Tibial nerve (tissue), 4 donors: ENCODE results near the gene TERT. TPM values are rescaled to one million over a fixed set of nuclear protein-coding genes. Genes with fewer than 3 reads are reported as not detected.

Source experiments
- DNase-seq, 2 donors: peaks; one replicate each; pipeline ENCODE4 v3.0.0-alpha.2; 2019; ENCODE audit warnings: low spot score in 2 of 2
- H3K27ac ChIP-seq, 4 donors: fragments of 200-600 bp; sonication (generic) in 3 of 4; one replicate each; pipeline ENCODE4 v1.5.1; 2017 to 2019; ENCODE audit warnings: mild to moderate bottlenecking in 1 of 4
- H3K27me3 ChIP-seq, 2 donors: fragments of 200-600 bp; sonication (generic) in 1 of 2; one replicate each; pipeline versions ENCODE4 v1.5.1 to v1.6.0; 2017 to 2019
- H3K36me3 ChIP-seq, 3 donors: fragments of 200-600 bp; sonication (generic); one replicate each; pipeline ENCODE4 v1.5.1; 2018 to 2019
- H3K4me1 ChIP-seq, 4 donors: fragments of 200-600 bp; sonication (generic) in 3 of 4; one replicate each; pipeline ENCODE4 v1.5.1; 2017 to 2019
- H3K4me3 ChIP-seq, 4 donors: fragments of 200-600 bp; sonication (generic) in 3 of 4; one replicate each; pipeline ENCODE4 v1.5.1; 2017 to 2019; ENCODE audit warnings: mild to moderate bottlenecking in 1 of 4, moderate library complexity in 1 of 4
- H3K9me3 ChIP-seq, 4 donors: fragments of 200-600 bp; sonication (generic) in 3 of 4; one replicate each; pipeline ENCODE4 v1.5.1; 2017 to 2019
- EP300 ChIP-seq, 2 donors: sonication (generic); formaldehyde crosslinking; IDR thresholded peaks; one replicate each; pipeline ENCODE4 v1.6.1; 2017; ENCODE audit warnings: antibody characterized with exemption in 2 of 2, mild to moderate bottlenecking in 1 of 2
- POLR2A ChIP-seq, 2 donors: fragments of 450-650 bp; IDR thresholded peaks; one replicate each; pipeline ENCODE4 v1.6.1; 2017; ENCODE audit warnings: antibody characterized with exemption in 2 of 2, mild to moderate bottlenecking in 2 of 2, moderate library complexity in 2 of 2
- whole genome bisulfite sequencing, 2 donors: methylation state at CpG; one replicate each; pipeline ENCODE4 v1.1.5; 2018; 5-methylcytosine and 5-hydroxymethylcytosine counted together
- total RNA-seq, 4 donors: library from RNA; depleted of rRNA; stranded (reverse); fragments of >200 nt; gene quantifications; one replicate each; pipeline ENCODE4 v1.1.0, GENCODE V29; 2016
- TF ChIP-seq, protein P1 (sequence below), 5 experiments: fragments of 200-600 bp in 3 of 5; fragments of 450-650 bp in 2 of 5; sonication (generic) in 3 of 5; IDR thresholded peaks; one replicate each; pipeline ENCODE4 v1.5.1; 2016 to 2019; ENCODE audit warnings: antibody characterized with exemption in 5 of 5, mild to moderate bottlenecking in 3 of 5, moderate library complexity in 2 of 5

TERT gene
- total RNA-seq, 4 donors from 2014 or later = not detected

DNA sequence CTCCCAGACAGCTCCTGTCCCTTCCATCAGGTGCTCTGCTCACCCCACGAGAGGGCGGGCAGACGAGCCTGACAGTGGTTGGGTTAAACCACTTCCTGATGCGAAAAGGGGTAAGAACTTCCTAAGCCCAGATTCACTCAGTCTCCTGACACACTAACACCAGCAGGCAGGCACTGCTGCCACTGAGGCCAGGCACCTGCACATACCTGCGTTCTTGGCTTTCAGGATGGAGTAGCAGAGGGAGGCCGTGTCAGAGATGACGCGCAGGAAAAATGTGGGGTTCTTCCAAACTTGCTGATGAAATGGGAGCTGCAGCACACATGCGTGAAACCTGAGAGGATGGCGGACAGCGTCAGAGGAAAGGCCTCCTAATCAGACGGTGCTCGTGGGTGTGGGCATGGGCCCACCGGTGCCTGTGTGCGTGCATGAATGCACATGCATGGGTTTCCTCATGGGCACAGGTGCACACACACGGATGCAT, 39.7 kb downstream of the TERT start:
- Histone ChIP-seq H3K27me3 (no peaks in the 10 kb centered on the region), H3K4me1 (no peaks in the 10 kb centered on the region), H3K27ac (no peak overlapping the region), H3K36me3 (no peaks in the 10 kb centered on the region), H3K9me3 (peaks cover 0 to 15% (median 0%) of the 10 kb centered on the region in 4 donors), H3K4me3 (no peak overlapping the region)
- 64 to 76% methylated on average over 16 of the region's 16 CpGs for WGBS, 2 donors
- TF ChIP-seq POLR2A (IDR thresholded peaks at IDR 0.05) (no peak), EP300 (IDR thresholded peaks at IDR 0.05) (no peak)
- TF ChIP-seq, protein P1, sequence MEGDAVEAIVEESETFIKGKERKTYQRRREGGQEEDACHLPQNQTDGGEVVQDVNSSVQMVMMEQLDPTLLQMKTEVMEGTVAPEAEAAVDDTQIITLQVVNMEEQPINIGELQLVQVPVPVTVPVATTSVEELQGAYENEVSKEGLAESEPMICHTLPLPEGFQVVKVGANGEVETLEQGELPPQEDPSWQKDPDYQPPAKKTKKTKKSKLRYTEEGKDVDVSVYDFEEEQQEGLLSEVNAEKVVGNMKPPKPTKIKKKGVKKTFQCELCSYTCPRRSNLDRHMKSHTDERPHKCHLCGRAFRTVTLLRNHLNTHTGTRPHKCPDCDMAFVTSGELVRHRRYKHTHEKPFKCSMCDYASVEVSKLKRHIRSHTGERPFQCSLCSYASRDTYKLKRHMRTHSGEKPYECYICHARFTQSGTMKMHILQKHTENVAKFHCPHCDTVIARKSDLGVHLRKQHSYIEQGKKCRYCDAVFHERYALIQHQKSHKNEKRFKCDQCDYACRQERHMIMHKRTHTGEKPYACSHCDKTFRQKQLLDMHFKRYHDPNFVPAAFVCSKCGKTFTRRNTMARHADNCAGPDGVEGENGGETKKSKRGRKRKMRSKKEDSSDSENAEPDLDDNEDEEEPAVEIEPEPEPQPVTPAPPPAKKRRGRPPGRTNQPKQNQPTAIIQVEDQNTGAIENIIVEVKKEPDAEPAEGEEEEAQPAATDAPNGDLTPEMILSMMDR (IDR thresholded peaks at IDR 0.05) = no peak
- DNase-seq = no peak

DNA sequence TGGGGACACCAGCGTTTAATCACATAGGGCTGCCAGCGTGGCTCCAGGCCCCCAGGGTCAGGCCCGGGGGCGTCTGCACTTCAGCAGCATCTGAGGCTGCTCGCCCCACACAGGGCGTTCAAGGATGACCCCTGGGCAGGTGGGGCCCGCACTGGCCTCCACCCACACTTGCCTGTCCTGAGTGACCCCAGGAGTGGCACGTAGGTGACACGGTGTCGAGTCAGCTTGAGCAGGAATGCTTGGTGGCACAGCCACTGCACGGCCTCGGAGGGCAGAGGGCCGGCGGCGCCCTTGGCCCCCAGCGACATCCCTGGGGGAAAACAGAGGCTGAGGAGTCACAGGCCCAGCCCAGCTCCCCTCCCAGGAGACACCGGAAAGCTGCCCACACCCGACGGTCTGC, 40.7 kb downstream of the TERT start:
- H3K4me1 ChIP-seq = no peaks in the 10 kb centered on the region
- no peaks in the 10 kb centered on the region for H3K27me3 ChIP-seq
- no peak for DNase-seq
- no peak overlapping the region for H3K4me3 ChIP-seq
- peaks cover 0 to 7% (median 0%) of the 10 kb centered on the region in 4 donors for H3K9me3 ChIP-seq
- TF ChIP-seq EP300 (IDR thresholded peaks at IDR 0.05) (no peak), POLR2A (IDR thresholded peaks at IDR 0.05) (no peak)
- TF ChIP-seq, protein P1 (IDR thresholded peaks at IDR 0.05) = no peak
- H3K27ac ChIP-seq = no peak overlapping the region
- WGBS, 2 donors = 77 to 88% methylated on average over 19 of the region's 19 CpGs
- no peaks in the 10 kb centered on the region for H3K36me3 ChIP-seq

DNA sequence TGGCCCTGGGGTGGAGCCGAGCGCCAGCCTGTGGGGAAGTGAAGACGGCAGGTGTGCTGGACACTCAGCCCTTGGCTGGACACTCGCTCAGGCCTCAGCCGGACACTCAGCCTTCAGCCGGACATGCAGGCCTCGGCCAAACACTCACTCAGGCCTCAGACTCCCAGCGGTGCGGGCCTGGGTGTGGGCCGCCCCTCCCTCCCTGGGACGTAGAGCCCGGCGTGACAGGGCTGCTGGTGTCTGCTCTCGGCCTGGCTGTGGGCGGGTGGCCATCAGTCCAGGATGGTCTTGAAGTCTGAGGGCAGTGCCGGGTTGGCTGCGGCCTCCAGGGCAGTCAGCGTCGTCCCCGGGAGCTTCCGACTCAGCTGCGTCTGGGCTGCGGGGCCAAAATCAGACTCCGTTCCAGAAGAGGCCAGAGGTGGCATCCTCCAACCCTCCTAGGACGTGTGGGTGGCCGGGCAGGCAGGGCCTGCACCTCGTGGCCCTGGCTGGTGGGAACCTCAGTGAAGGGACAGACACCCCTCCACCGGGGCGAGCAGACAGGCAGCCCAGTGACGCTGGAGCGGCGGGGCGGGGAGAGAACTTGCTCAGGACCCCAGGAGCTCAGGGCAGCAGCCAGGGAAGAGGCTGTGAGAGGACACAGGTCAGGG, 41.3 kb downstream of the TERT start:
- TF ChIP-seq EP300 (IDR thresholded peaks at IDR 0.05) (no peak), POLR2A (IDR thresholded peaks at IDR 0.05) (no peak)
- TF ChIP-seq, protein P1 (IDR thresholded peaks at IDR 0.05) = no peak
- 75 to 84% methylated on average over 18 to 30 of the region's 33 CpGs for WGBS, 2 donors
- DNase-seq = no peak
- Histone ChIP-seq H3K27me3 (no peaks in the 10 kb centered on the region), H3K4me3 (no peak overlapping the region), H3K9me3 (peaks cover 0 to under 1% (median 0%) of the 10 kb centered on the region in 4 donors), H3K36me3 (no peaks in the 10 kb centered on the region), H3K4me1 (no peaks in the 10 kb centered on the region), H3K27ac (no peak overlapping the region)

DNA sequence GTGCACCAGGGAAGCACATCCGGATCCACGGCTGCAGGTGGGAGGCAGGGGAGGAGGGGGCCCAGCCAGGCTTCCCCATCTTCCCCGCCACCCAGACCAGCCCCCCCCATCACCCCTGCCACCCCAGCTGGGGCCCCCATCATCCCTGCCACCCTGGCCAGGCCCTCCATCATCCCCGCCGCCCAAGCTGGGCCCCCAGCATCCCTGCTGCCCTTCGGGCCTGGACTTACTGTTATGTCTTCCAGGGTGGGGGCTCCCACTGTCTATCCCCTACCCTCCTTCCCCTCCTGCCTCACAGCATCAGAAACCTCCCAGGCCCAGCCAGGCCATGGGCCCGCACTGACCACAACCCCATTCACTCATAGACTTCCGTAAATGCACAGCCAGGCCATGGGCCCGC, 42.2 kb downstream of the TERT start:
- 84 to 95% methylated on average over 9 of the region's 9 CpGs for WGBS, 2 donors
- no peaks in the 10 kb centered on the region for H3K36me3 ChIP-seq
- no peak overlapping the region for H3K4me3 ChIP-seq
- H3K27me3 ChIP-seq = peaks cover 0 to 8% of the 10 kb centered on the region in 2 donors
- H3K27ac ChIP-seq = no peak overlapping the region
- H3K9me3 ChIP-seq = no peaks in the 10 kb centered on the region
- H3K4me1 ChIP-seq = no peaks in the 10 kb centered on the region
- no peak for DNase-seq
- TF ChIP-seq, protein P1 (IDR thresholded peaks at IDR 0.05) = no peak
- TF ChIP-seq EP300 (IDR thresholded peaks at IDR 0.05) (no peak), POLR2A (IDR thresholded peaks at IDR 0.05) (no peak)

DNA sequence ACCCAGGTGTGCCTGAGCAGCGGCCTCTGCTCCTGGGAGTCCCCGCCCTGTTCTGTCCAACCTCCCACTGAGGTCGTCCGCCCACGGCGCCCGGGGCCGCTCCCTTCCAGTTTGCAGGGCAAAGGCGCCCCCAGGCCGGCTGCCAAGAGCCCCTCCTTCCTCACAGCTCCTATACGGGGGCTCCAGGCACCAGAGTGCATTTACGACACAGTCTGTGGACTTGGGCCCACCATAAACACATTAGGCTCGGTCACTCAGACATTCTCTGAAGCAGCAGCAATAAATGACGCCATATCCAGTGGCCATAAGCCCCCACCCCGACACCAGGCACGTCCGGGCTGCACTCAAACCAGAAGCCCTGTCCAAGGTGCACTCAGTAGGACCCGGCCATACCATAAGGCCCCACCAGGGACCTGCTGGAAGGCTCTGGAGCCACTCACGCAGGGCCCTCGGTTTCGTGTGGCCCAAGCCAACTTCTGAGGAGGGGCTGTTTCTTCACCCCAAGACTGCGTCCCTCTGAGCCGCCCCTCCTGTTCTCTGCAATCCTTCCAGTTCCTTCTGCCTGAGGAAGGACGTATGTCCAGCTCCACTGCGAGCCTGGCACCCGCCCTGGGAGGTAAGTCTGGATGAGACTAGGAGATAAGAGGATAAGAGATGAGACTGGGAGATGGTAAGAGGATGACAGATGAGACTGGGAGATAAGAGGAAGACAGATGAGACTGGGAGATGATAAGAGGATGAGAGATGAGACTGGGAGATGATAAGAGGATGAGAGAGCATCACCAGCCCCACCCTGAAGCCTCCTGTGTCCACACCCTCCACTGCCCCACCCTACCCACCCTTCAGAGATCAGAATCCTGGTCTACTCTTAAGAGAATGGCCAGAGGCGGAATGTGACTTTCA, 42.9 kb downstream of the TERT start:
- DNase-seq = no peak
- Histone ChIP-seq H3K27ac (no peak overlapping the region), H3K4me1 (no peaks in the 10 kb centered on the region), H3K4me3 (no peak overlapping the region), H3K27me3 (peaks cover 0 to 15% of the 10 kb centered on the region in 2 donors), H3K9me3 (no peaks in the 10 kb centered on the region), H3K36me3 (no peaks in the 10 kb centered on the region)
- TF ChIP-seq, protein P1 (IDR thresholded peaks at IDR 0.05) = no peak
- TF ChIP-seq EP300 (IDR thresholded peaks at IDR 0.05) (no peak), POLR2A (IDR thresholded peaks at IDR 0.05) (no peak)
- 36 to 48% methylated on average over 20 to 27 of the region's 27 CpGs for WGBS, 2 donors
